GM18508 (cell line): ENCODE results near the gene CYBRD1.

Source experiments
- ATAC-seq: cut with Tn5 transposase; IDR thresholded peaks from one replicate; pipeline ENCODE4 v1.9.1; 2021; ENCODE audit warnings: moderate number of reproducible peaks; ENCODE audit not compliant: insufficient read depth, unreplicated experiment

CYBRD1 gene

DNA sequence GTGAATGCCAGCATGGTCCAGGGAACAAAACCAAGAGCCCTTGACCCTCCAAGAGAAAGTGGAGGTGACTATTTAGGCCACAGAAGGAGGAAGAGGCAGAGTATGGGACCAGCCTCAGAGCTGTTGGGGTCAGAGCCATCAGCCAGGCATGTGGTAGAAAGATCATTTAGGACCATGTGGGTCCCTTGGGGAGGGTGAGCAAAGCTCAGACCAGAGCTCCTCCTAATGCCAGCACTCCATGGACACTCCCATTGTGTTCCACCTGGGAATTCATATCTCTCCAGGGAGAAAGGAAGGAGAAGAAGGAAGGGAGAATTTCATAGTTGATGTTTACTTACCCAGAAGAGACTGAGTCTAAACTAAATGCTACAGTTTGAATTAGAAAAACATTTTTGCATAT, 73.2 kb downstream of the CYBRD1 start:
- ATAC-seq: no peak

DNA sequence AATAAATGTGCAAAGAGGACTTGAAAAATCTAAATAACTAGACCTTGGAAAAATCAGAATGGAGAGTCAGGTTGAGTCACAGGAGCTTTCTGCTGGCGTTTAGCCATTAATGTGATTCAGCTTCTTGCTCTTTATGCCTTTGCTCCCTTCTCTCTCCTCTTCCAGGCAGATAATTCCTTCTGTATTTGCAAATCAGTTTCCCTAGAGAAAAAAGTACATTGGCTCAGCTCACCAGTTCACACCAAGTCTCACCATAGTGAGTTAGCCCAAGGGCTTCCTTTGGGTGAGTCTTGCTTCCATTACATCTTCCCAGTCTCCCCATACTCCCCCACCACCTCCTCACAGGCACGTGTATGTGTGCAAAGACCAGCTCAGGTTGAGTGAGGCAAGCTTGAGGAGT, 73.6 kb downstream of the CYBRD1 start:
- ATAC-seq: no peak

DNA sequence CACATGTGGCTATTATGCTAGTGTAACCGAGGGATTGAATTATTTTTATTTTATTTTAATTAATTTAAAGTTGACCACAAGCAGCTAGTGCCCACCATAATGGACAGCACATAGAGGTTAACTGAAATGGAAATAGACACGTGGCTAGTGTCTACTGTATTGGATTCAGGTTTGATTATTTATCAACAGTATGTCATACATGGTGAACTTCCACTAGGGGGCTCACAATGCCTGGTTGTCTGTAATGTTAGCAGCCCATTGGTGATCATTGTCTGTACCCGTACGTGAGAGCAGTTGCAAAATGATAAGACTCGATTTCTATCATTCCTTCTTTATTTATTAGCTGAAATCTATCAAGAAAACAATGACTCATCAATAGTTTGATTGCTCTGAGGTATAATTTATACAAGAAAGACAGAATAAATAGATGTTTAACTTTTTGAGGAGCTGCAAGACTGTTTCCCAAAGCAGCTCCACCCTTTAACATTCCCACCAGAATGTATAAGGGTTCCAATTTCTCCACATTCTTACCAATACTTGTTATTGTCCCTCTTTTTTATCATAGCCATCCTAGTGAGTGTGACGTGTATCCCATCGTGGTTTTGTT, 76.5 kb downstream of the CYBRD1 start:
- peak; percentile 82 for ATAC-seq

DNA sequence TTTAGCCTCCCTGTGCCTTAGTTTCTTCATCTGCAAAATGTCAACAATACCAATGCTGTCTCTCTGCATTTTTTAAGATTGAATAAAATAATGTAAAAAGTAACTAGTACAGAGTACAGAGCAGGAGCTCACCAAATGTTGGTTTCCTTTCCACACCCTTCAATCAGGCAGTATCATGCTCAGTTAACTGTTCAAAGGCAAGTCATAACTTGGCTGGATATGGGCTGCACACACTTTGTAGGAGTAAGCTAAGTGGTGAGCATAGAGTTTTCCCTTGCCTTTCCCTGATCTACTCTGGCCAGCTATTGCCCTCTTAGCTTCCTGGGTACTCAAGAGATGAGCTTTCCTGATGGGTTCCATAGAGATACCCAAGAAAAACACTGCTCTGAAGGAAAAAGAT, 77.9 kb downstream of the CYBRD1 start:
- ATAC-seq: no peak

DNA sequence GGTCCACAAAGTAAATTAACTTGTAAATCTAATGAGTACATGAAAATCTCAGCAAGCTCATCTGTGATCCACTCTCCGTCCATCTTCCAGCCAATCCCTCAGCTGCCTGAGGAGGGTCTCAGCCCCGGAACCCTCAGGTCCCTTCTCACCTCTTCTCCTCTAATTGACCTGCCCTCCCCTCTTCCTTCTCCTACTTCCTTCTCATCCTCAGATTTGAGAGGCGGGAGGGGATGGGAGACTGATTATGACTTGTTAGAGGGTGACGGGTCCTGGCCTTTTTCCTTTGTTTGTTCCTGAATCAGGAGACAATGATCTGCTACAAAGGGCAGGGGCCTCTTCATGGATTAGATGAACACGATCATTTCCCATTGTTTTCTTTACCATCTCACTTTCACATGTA, 80.1 kb downstream of the CYBRD1 start:
- ATAC-seq: no peak
